DND-41 (cell line): Measurements from ENCODE around the gene MAT2A.

ENCODE experiments used
- CTCF ChIP-seq: IDR thresholded peaks from 2 replicates; pipeline ENCODE4 v1.5.1; 2012; ENCODE audit warnings: borderline replicate concordance, low read length, moderate library complexity, mild to moderate bottlenecking; ENCODE audit not compliant: poor library complexity, severe bottlenecking; ENCODE audit errors: extremely low read depth
- EZH2 ChIP-seq: IDR thresholded peaks from 3 replicates; pipeline ENCODE4 v1.6.1; 2012; ENCODE audit warnings: borderline replicate concordance, low read depth, mild to moderate bottlenecking, moderate library complexity, low read length, inconsistent platforms; ENCODE audit not compliant: severe bottlenecking

GRCh38 chr2:85528355-85528754 lies 10.6 kb upstream of the MAT2A start:
- no peak for TF ChIP-seq CTCF
- no peak for TF ChIP-seq EZH2
